ENCODE results near the gene SF1.

DNA sequence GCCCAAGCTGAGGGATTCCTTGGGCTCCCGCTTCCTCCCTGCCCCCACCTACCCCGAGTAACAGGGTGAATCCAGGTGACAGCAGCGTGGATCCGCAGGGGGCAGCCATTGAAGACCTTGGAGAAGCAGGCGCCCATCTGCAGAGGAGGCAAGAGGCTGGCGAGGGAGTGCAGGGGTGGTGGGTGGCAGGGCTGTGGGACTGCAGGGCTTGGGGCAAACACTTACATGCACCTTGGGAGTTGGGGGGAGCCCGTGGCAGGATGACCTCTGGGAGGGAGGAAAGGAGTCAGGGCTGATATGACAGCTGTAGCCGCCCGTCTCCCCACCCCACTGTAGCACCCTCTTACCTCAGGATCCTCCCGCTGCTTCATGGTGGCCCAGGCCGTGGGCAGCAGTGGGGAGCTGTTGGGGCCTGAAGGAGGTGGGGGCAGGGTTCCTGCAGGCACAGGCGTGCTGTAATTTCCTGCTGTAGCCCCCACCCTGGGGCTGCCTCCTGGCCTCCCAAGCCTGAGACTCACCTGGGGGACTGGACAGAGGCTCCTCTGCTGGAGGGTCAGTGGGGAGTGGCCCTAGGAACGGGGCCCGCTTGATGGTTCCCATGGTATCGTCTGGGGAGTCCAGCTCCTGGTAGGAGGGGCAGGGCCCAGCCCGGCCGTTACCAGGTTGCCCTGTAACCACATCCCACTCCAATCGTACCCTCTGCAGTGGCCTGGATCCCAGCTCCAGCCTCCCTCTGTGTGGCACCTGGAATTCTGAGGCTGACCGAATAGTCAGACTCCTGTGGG is 18.6 kb upstream of the SF1 start:
- TF ChIP-seq, protein P1, sequence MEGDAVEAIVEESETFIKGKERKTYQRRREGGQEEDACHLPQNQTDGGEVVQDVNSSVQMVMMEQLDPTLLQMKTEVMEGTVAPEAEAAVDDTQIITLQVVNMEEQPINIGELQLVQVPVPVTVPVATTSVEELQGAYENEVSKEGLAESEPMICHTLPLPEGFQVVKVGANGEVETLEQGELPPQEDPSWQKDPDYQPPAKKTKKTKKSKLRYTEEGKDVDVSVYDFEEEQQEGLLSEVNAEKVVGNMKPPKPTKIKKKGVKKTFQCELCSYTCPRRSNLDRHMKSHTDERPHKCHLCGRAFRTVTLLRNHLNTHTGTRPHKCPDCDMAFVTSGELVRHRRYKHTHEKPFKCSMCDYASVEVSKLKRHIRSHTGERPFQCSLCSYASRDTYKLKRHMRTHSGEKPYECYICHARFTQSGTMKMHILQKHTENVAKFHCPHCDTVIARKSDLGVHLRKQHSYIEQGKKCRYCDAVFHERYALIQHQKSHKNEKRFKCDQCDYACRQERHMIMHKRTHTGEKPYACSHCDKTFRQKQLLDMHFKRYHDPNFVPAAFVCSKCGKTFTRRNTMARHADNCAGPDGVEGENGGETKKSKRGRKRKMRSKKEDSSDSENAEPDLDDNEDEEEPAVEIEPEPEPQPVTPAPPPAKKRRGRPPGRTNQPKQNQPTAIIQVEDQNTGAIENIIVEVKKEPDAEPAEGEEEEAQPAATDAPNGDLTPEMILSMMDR (IDR thresholded peaks at IDR 0.05) = no peak
- no peak for TF ChIP-seq ZFX (IDR thresholded peaks at IDR 0.05; ENCODE audit: borderline replicate concordance)

All from 22Rv1 (cell line).